ENCODE results near the gene NEIL1. TPM values are rescaled to one million over a fixed set of nuclear protein-coding genes. Genes with fewer than 3 reads are reported as not detected.
"Not testable (repeated sequence)": the region's sequence is repeated elsewhere in the genome, so short reads cannot be mapped to it uniquely, and the experiment has no call there.

NEIL1 gene
- total RNA-seq, 2 experiments from 2014 or later = 2.2 to 2.7 TPM

DNA sequence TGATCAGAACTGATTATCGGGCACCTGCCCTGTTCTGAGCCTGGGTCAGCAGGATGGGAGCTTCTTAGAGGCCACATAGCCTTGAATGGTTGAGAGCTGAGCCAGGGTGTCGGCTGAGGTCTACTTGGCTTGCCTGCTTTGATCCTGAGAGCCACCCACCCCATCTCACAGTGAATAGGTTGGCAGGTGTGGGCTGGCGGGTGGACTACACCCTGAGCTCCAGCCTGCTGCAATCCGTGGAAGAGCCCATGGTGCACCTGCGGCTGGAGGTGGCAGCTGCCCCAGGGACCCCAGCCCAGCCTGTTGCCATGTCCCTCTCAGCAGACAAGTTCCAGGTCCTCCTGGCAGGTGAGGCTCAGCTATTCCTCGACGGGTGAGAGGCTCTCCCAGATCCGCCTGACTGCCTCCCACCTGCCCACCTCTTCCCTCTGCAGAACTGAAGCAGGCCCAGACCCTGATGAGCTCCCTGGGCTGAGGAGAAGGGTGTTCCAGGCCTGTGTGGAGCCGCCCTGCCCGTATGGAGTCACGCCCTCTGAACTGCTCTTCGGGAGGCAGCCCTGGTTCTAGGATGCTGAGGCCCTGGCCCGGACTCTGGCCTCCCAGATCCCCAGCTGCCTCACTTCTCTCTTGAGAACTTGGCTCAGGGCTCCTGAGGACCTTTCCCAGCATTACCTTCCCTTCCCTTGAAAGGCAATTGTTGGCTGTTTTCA is 7.2 kb upstream of the NEIL1 start:
- no peak for DNase-seq
- CTCF ChIA-PET = interaction anchor here (0.6 kb wide), 1 partner anchor 340 kb away, joined by 6 read pairs; no protein-coding TSS in a partner anchor
- H3K4me3 Mint-ChIP-seq = no peak overlapping the region
- no peaks in the 10 kb centered on the region for H3K9me3 Mint-ChIP-seq
- H3K36me3 Mint-ChIP-seq (ENCODE audit: low read depth) = peaks cover 6% of the 10 kb centered on the region
- peaks cover 20% of the 10 kb centered on the region for H3K4me1 Mint-ChIP-seq
- no peak overlapping the region for H3K27ac Mint-ChIP-seq
- no peaks in the 10 kb centered on the region for H3K27me3 Mint-ChIP-seq
- POLR2A ChIA-PET = no interaction called here

GRCh38 chr15:75342221-75342620 is 4.6 kb upstream of the NEIL1 start:
- H3K4me1 Mint-ChIP-seq = peaks cover 11% of the 10 kb centered on the region
- DNase-seq = no peak
- H3K27ac Mint-ChIP-seq = no peak overlapping the region
- H3K9me3 Mint-ChIP-seq = peaks cover 2% of the 10 kb centered on the region
- POLR2A ChIA-PET = no interaction called here
- peaks cover 12% of the 10 kb centered on the region for H3K36me3 Mint-ChIP-seq (ENCODE audit: low read depth)
- no peak overlapping the region for H3K4me3 Mint-ChIP-seq
- CTCF ChIA-PET = interaction anchor here (0.8 kb wide), 1 partner anchor 338 kb away, joined by 3 read pairs; no protein-coding TSS in a partner anchor
- peaks cover 14% of the 10 kb centered on the region for H3K27me3 Mint-ChIP-seq

DNA sequence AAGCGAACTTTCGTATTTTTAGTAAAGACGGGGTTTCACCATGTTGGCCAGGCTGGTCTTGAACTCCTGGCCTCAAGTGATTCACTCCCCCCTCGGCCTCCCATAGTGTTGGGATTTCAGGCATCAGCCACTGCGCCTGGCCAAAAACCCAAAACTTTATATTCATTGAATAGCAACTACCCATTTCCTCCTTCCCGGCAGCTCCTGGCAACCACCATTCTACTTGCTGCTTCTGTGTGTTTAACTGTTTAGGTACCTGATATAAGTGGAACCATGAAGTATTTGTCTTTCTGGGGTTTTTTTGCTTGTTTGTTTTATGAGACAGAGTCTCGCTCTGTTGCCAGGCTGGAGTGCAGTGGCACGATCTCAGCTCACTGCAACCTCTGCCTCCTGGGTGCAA is 2.9 kb upstream of the NEIL1 start:
- H3K4me3 Mint-ChIP-seq, H3K27ac Mint-ChIP-seq, DNase-seq, H3K9me3 Mint-ChIP-seq, POLR2A ChIA-PET: not testable (repeated sequence)
- peaks cover 22% of the 10 kb centered on the region for H3K27me3 Mint-ChIP-seq
- peaks cover 15% of the 10 kb centered on the region for H3K36me3 Mint-ChIP-seq (ENCODE audit: low read depth)
- CTCF ChIA-PET = interaction anchor here (1.5 to 2.2 kb wide), 2 partner anchors 9 to 24 kb away, joined by 4 to 6 read pairs; partner anchors contain the start of gene MAN2C1
- peaks cover 12% of the 10 kb centered on the region for H3K4me1 Mint-ChIP-seq

- DNase-seq = peak; percentile 28
- ChIA-PET CTCF (interaction anchor here (1.0 to 1.4 kb wide), 3 partner anchors 9 to 20 kb away, joined by 3 to 4 read pairs (median 3); no protein-coding TSS in a partner anchor), POLR2A (interaction anchor here (0.6 kb wide), 1 partner anchor 958 kb away, joined by 12 read pairs; no protein-coding TSS in a partner anchor)
- H3K27ac Mint-ChIP-seq = peak overlapping the region; percentile 54
- H3K36me3 Mint-ChIP-seq (ENCODE audit: low read depth) = peaks cover 34% of the 10 kb centered on the region
- H3K27me3 Mint-ChIP-seq = peaks cover 25% of the 10 kb centered on the region
- peaks cover 14% of the 10 kb centered on the region for H3K9me3 Mint-ChIP-seq
- H3K4me3 Mint-ChIP-seq = peak overlapping the region; percentile 61
- peaks cover 35% of the 10 kb centered on the region for H3K4me1 Mint-ChIP-seq
Observed at GRCh38 chr15:75347222-75348033, 589 bp downstream of the NEIL1 start.

DNA sequence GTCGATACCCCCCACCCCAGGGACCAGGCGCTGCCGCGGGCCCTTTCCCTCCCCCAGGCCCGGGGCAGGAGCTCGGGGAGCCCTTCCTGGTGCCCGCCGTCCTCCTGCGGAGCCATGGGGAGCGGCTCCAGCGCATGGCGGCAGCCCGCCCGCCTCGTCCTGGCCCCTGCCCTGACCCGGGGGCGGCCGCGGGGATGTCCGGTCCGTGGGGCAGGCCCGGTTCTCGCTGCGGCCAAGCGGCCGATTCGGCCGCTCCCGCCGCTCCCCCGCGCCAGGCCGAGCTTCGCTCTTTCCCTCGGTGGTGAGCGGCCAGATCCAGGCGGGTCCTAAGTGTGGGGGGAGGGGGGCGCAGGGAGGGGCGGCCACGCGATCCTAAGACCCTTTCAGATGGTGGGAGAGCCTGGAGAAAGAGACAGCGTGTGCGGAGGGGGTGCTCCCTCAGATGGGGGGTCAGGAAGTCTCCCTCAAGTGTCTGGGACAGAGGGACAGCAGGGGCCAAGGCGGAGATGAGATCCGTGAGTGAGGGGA is 1.3 kb downstream of the NEIL1 start:
- POLR2A ChIA-PET = interaction anchor here (0.6 kb wide), 1 partner anchor 957 kb away, joined by 12 read pairs; no protein-coding TSS in a partner anchor
- no peak for DNase-seq
- peaks cover 34% of the 10 kb centered on the region for H3K36me3 Mint-ChIP-seq (ENCODE audit: low read depth)
- H3K4me1 Mint-ChIP-seq = peaks cover 35% of the 10 kb centered on the region
- H3K4me3 Mint-ChIP-seq = no peak overlapping the region
- peak overlapping the region; percentile 68 for H3K27ac Mint-ChIP-seq
- peaks cover 25% of the 10 kb centered on the region for H3K27me3 Mint-ChIP-seq
- peaks cover 14% of the 10 kb centered on the region for H3K9me3 Mint-ChIP-seq
- CTCF ChIA-PET = interaction anchor here (1.0 to 1.4 kb wide), 3 partner anchors 8 to 20 kb away, joined by 3 to 4 read pairs (median 3); no protein-coding TSS in a partner anchor

GRCh38 chr15:75348562-75349350 is 1.9 kb downstream of the NEIL1 start:
- ChIA-PET CTCF (interaction anchor here (1.0 kb wide), 1 partner anchor 19 kb away, joined by 4 read pairs; no protein-coding TSS in a partner anchor), POLR2A (no interaction called here)
- H3K4me1 Mint-ChIP-seq = peaks cover 35% of the 10 kb centered on the region
- H3K36me3 Mint-ChIP-seq (ENCODE audit: low read depth) = peaks cover 36% of the 10 kb centered on the region
- peak overlapping the region; percentile 62 for H3K4me3 Mint-ChIP-seq
- peak overlapping the region; percentile 68 for H3K27ac Mint-ChIP-seq
- H3K27me3 Mint-ChIP-seq = peaks cover 25% of the 10 kb centered on the region
- no peak for DNase-seq
- peaks cover 14% of the 10 kb centered on the region for H3K9me3 Mint-ChIP-seq

DNA sequence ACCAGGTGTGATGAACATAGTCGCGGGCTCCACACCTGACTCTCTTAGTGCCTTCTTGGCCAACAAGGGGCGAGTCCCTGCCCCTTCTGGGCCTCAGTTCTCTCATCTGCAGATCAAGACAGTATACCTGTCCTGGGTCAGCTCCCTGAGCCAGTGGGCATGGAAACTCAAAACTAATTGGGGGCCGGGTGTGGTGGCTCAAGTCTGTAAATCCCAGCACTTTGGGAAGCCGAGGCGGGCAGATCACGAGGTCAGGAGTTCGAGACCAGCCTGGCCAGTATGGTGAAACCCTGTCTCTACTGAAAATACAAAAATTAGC is 2.5 kb downstream of the NEIL1 start:
- DNase-seq, CTCF ChIA-PET: not testable (repeated sequence)
- POLR2A ChIA-PET = interaction anchor here (0.5 kb wide), 1 partner anchor 326 kb away, joined by 3 read pairs; no protein-coding TSS in a partner anchor
- Mint-ChIP-seq H3K9me3 (peaks cover 14% of the 10 kb centered on the region), H3K4me3 (peak overlapping the region; percentile 62), H3K27me3 (peaks cover 25% of the 10 kb centered on the region), H3K4me1 (peaks cover 35% of the 10 kb centered on the region), H3K36me3 (ENCODE audit: low read depth) (peaks cover 36% of the 10 kb centered on the region), H3K27ac (peak overlapping the region; percentile 97)

GRCh38 chr15:75349851-75350588 is 3.2 kb downstream of the NEIL1 start:
- Mint-ChIP-seq H3K27ac (peak overlapping the region; percentile 97), H3K27me3 (peaks cover 25% of the 10 kb centered on the region), H3K4me1 (peaks cover 35% of the 10 kb centered on the region), H3K9me3 (peaks cover 14% of the 10 kb centered on the region), H3K36me3 (ENCODE audit: low read depth) (peaks cover 36% of the 10 kb centered on the region), H3K4me3 (peak overlapping the region; percentile 62)
- ChIA-PET CTCF (interaction anchor here (1.3 to 1.9 kb wide), 2 partner anchors 10 to 18 kb away, joined by 3 to 7 read pairs; partner anchors contain the start of gene MAN2C1), POLR2A (interaction anchor here (0.5 kb wide), 1 partner anchor 327 kb away, joined by 3 read pairs; no protein-coding TSS in a partner anchor)
- DNase-seq = peak; percentile 89

- CTCF ChIA-PET = interaction anchor here (1.3 to 1.9 kb wide), 2 partner anchors 9 to 17 kb away, joined by 3 to 7 read pairs; partner anchors contain the start of gene MAN2C1
- Mint-ChIP-seq H3K27me3 (peaks cover 21% of the 10 kb centered on the region), H3K4me1 (peaks cover 35% of the 10 kb centered on the region), H3K36me3 (ENCODE audit: low read depth) (peaks cover 34% of the 10 kb centered on the region), H3K4me3 (no peak overlapping the region), H3K9me3 (peaks cover 14% of the 10 kb centered on the region), H3K27ac (peak overlapping the region; percentile 97)
- POLR2A ChIA-PET = no interaction called here
- DNase-seq = no peak
Observed at GRCh38 chr15:75350601-75351361, 3.9 kb downstream of the NEIL1 start.

DNA sequence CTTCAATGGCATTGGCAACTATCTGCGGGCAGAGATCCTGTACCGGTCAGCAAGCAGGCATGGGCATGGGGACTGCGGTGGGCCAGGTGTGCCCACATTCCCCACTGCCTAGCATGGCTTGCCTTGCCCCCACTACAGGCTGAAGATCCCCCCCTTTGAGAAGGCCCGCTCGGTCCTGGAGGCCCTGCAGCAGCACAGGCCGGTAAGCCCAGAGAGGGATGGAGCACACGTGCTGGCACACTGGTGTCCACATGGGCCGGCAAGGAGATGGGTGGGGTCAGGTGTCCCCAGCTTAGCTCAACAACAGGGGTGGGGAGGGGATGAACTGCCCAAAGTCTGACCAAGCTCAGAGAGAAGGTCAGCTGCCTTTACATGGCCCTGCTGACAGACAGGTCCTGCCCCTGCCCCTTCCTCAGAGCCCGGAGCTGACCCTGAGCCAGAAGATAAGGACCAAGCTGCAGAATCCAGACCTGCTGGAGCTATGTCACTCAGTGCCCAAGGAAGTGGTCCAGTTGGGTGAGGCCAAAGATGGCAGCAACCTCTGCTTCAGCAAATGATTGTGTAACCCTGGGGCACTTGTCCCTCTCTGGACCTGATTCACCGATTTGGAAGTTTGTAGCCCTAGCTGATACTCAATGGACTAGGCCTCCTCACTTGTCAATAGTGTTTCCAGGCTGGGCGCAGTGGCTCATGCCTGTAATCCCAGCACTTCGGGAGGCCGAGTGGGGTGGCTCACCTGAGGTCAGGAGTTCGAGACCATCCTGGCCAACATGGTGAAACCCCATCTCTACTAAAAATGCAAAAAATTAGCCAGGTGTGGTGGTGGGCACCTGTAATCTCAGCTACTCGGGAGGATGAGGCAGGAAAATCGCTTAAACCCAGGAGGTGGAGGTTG is 5.6 kb downstream of the NEIL1 start:
- peaks cover 8% of the 10 kb centered on the region for H3K27me3 Mint-ChIP-seq
- H3K4me1 Mint-ChIP-seq = peaks cover 26% of the 10 kb centered on the region
- ChIA-PET POLR2A (no interaction called here), CTCF (interaction anchor here (0.6 to 2.0 kb wide), 4 partner anchors 9 to 139 kb away, joined by 3 to 13 read pairs (median 6); partner anchors contain the start of gene MAN2C1)
- H3K9me3 Mint-ChIP-seq = peaks cover 12% of the 10 kb centered on the region
- no peak overlapping the region for H3K4me3 Mint-ChIP-seq
- no peak for DNase-seq
- peaks cover 28% of the 10 kb centered on the region for H3K36me3 Mint-ChIP-seq (ENCODE audit: low read depth)
- H3K27ac Mint-ChIP-seq = no peak overlapping the region

Data from activated CD4-positive, alpha-beta T cell treated with anti-CD3 and anti-CD28 coated beads, Interleukin-2, amount 10 ng/mL, durations not matched to agents 7 days and 5 days (primary cell).